GM13976 (cell line): ENCODE results near the gene TEAD4.

ENCODE experiments used
- DNase-seq: peaks from one replicate; pipeline ENCODE4 v3.0.0; 2012; ENCODE audit warnings: low spot score
- in situ Hi-C: fragments of 300-500 bp; cut with MboI; formaldehyde crosslinking; loops from one replicate; pipeline ENCODE4 v1.12.0; 2022; ENCODE audit warnings: low sequenced_read_pairs, mixed read lengths, inconsistent platforms; ENCODE audit not compliant: unreplicated experiment
- TF ChIP-seq, protein P1 (sequence below): IDR thresholded peaks from 2 replicates; pipeline ENCODE4 v1.5.1; 2012; ENCODE audit warnings: borderline replicate concordance, mild to moderate bottlenecking; ENCODE audit not compliant: insufficient read depth; ENCODE audit errors: extremely low read depth, missing control alignments, control extremely low read depth

TEAD4 gene

DNA sequence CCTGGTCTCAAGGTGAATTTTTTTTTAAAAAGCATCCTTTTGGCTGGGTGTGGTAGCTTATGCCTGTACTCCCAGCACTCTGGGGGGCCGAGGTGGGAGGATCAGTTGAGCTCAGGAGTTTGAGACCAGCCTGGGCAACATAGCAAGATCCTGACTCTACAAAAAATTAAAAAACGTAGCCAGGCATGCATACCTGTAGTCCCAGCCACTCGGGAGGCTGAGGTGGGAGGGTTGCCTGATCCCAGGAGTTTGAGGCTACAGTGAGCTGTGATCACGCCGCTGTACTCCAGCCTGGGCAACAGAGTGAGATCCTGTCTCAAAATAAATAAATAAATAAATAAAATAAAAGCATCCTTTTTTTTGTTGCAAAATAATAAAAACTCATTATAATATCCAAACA is 130.4 kb downstream of the TEAD4 start:
- in situ Hi-C loops = no loop called here
- TF ChIP-seq, protein P1, sequence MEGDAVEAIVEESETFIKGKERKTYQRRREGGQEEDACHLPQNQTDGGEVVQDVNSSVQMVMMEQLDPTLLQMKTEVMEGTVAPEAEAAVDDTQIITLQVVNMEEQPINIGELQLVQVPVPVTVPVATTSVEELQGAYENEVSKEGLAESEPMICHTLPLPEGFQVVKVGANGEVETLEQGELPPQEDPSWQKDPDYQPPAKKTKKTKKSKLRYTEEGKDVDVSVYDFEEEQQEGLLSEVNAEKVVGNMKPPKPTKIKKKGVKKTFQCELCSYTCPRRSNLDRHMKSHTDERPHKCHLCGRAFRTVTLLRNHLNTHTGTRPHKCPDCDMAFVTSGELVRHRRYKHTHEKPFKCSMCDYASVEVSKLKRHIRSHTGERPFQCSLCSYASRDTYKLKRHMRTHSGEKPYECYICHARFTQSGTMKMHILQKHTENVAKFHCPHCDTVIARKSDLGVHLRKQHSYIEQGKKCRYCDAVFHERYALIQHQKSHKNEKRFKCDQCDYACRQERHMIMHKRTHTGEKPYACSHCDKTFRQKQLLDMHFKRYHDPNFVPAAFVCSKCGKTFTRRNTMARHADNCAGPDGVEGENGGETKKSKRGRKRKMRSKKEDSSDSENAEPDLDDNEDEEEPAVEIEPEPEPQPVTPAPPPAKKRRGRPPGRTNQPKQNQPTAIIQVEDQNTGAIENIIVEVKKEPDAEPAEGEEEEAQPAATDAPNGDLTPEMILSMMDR = no peak
- no peak for DNase-seq
